ENCODE measurements around the gene RAB17. TPM values are rescaled to one million over a fixed set of nuclear protein-coding genes. Genes with fewer than 3 reads are reported as not detected.

Gene RAB17
- total and polyA plus RNA-seq, 2 of the 8 experiments (the other 6 are each of a cell fraction or from before 2014, with no cell fraction given), result 42.6 to 83.4 TPM

DNA sequence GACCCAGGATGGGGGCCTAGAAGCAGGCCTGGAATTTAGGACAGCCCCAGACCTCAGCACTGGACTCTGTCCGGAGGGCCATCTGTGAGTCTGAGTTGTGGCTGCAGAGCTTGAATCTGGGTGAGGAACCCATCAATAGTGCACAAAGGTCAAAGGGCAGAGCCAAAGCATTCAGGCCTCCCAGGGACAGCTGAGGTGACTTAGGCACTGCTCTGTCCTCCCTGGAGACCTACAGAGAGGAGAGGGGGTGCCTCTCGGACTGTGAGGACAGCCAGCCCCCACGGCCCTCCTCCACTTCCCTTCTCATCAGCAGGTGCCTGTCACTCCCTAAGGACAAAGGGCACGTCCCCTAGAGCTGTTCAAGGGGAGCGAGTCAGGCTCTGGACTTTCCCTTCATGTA is 49.3 kb downstream of the RAB17 start (continued):
- TF ChIP-seq, protein P1, sequence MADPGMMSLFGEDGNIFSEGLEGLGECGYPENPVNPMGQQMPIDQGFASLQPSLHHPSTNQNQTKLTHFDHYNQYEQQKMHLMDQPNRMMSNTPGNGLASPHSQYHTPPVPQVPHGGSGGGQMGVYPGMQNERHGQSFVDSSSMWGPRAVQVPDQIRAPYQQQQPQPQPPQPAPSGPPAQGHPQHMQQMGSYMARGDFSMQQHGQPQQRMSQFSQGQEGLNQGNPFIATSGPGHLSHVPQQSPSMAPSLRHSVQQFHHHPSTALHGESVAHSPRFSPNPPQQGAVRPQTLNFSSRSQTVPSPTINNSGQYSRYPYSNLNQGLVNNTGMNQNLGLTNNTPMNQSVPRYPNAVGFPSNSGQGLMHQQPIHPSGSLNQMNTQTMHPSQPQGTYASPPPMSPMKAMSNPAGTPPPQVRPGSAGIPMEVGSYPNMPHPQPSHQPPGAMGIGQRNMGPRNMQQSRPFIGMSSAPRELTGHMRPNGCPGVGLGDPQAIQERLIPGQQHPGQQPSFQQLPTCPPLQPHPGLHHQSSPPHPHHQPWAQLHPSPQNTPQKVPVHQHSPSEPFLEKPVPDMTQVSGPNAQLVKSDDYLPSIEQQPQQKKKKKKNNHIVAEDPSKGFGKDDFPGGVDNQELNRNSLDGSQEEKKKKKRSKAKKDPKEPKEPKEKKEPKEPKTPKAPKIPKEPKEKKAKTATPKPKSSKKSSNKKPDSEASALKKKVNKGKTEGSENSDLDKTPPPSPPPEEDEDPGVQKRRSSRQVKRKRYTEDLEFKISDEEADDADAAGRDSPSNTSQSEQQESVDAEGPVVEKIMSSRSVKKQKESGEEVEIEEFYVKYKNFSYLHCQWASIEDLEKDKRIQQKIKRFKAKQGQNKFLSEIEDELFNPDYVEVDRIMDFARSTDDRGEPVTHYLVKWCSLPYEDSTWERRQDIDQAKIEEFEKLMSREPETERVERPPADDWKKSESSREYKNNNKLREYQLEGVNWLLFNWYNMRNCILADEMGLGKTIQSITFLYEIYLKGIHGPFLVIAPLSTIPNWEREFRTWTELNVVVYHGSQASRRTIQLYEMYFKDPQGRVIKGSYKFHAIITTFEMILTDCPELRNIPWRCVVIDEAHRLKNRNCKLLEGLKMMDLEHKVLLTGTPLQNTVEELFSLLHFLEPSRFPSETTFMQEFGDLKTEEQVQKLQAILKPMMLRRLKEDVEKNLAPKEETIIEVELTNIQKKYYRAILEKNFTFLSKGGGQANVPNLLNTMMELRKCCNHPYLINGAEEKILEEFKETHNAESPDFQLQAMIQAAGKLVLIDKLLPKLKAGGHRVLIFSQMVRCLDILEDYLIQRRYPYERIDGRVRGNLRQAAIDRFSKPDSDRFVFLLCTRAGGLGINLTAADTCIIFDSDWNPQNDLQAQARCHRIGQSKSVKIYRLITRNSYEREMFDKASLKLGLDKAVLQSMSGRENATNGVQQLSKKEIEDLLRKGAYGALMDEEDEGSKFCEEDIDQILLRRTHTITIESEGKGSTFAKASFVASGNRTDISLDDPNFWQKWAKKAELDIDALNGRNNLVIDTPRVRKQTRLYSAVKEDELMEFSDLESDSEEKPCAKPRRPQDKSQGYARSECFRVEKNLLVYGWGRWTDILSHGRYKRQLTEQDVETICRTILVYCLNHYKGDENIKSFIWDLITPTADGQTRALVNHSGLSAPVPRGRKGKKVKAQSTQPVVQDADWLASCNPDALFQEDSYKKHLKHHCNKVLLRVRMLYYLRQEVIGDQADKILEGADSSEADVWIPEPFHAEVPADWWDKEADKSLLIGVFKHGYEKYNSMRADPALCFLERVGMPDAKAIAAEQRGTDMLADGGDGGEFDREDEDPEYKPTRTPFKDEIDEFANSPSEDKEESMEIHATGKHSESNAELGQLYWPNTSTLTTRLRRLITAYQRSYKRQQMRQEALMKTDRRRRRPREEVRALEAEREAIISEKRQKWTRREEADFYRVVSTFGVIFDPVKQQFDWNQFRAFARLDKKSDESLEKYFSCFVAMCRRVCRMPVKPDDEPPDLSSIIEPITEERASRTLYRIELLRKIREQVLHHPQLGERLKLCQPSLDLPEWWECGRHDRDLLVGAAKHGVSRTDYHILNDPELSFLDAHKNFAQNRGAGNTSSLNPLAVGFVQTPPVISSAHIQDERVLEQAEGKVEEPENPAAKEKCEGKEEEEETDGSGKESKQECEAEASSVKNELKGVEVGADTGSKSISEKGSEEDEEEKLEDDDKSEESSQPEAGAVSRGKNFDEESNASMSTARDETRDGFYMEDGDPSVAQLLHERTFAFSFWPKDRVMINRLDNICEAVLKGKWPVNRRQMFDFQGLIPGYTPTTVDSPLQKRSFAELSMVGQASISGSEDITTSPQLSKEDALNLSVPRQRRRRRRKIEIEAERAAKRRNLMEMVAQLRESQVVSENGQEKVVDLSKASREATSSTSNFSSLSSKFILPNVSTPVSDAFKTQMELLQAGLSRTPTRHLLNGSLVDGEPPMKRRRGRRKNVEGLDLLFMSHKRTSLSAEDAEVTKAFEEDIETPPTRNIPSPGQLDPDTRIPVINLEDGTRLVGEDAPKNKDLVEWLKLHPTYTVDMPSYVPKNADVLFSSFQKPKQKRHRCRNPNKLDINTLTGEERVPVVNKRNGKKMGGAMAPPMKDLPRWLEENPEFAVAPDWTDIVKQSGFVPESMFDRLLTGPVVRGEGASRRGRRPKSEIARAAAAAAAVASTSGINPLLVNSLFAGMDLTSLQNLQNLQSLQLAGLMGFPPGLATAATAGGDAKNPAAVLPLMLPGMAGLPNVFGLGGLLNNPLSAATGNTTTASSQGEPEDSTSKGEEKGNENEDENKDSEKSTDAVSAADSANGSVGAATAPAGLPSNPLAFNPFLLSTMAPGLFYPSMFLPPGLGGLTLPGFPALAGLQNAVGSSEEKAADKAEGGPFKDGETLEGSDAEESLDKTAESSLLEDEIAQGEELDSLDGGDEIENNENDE (IDR thresholded peaks at IDR 0.05; ENCODE audit: insufficient replicate concordance, low read length), result no peak
- TF ChIP-seq TBP (IDR thresholded peaks at IDR 0.05; ENCODE audit: low read depth, low read length), result no peak
- TF ChIP-seq, protein P2, sequence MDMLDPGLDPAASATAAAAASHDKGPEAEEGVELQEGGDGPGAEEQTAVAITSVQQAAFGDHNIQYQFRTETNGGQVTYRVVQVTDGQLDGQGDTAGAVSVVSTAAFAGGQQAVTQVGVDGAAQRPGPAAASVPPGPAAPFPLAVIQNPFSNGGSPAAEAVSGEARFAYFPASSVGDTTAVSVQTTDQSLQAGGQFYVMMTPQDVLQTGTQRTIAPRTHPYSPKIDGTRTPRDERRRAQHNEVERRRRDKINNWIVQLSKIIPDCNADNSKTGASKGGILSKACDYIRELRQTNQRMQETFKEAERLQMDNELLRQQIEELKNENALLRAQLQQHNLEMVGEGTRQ (IDR thresholded peaks at IDR 0.05; ENCODE audit: low read length), result no peak
- no peak for TF ChIP-seq SIX5 (IDR thresholded peaks at IDR 0.05; ENCODE audit: low read depth, low read length)
- TF ChIP-seq SIN3A (conservative IDR thresholded peaks at IDR 0.05 in 1 of 2, IDR thresholded peaks at IDR 0.05 in 1 of 2; ENCODE audit: low read depth in 1 of 2, low read length in 2 of 2), result no peak
- TF ChIP-seq, protein P3, sequence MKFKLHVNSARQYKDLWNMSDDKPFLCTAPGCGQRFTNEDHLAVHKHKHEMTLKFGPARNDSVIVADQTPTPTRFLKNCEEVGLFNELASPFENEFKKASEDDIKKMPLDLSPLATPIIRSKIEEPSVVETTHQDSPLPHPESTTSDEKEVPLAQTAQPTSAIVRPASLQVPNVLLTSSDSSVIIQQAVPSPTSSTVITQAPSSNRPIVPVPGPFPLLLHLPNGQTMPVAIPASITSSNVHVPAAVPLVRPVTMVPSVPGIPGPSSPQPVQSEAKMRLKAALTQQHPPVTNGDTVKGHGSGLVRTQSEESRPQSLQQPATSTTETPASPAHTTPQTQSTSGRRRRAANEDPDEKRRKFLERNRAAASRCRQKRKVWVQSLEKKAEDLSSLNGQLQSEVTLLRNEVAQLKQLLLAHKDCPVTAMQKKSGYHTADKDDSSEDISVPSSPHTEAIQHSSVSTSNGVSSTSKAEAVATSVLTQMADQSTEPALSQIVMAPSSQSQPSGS (IDR thresholded peaks at IDR 0.05; ENCODE audit: low read length), result no peak
- TF ChIP-seq, protein P4, sequence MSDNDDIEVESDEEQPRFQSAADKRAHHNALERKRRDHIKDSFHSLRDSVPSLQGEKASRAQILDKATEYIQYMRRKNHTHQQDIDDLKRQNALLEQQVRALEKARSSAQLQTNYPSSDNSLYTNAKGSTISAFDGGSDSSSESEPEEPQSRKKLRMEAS (IDR thresholded peaks at IDR 0.05), result no peak
- TF ChIP-seq RAD21 (IDR thresholded peaks at IDR 0.05 in 1 of 2, conservative IDR thresholded peaks at IDR 0.05 in 1 of 2; ENCODE audit: low read depth in 2 of 2, low read length in 2 of 2), result no peak

All from H1 (cell line).